Thymus (tissue), 11 donors: ENCODE data around the gene ASTN2. TPM values are rescaled to one million over a fixed set of nuclear protein-coding genes. Genes with fewer than 3 reads are reported as not detected.

Source experiments
- DNase-seq, 9 donors: peaks; one replicate each; pipeline ENCODE4 v3.0.0-alpha.2; 2013; ENCODE audit warnings: low spot score in 9 of 9, low read depth in 6 of 9, missing footprints in 1 of 9
- H3K27ac ChIP-seq, 2 donors: one replicate each; pipeline ENCODE4 v1.5.1; 2013; ENCODE audit warnings: control low read depth in 1 of 2, low read depth in 1 of 2, low read length in 1 of 2, mild to moderate bottlenecking in 1 of 2, moderate library complexity in 1 of 2
- H3K27me3 ChIP-seq, 2 donors: one replicate each; pipeline ENCODE4 v1.5.1; 2013; ENCODE audit warnings: low read length in 1 of 2; ENCODE audit not compliant: control insufficient read depth in 2 of 2, insufficient read depth in 1 of 2
- H3K36me3 ChIP-seq, 2 donors: one replicate each; pipeline ENCODE4 v1.5.1; 2013; ENCODE audit warnings: low read length in 1 of 2, mild to moderate bottlenecking in 1 of 2, moderate library complexity in 1 of 2; ENCODE audit not compliant: control insufficient read depth in 2 of 2, insufficient read depth in 2 of 2
- H3K4me1 ChIP-seq, 2 donors: one replicate each; pipeline ENCODE4 v1.5.1; 2013; ENCODE audit warnings: low read length in 2 of 2; ENCODE audit not compliant: control insufficient read depth in 2 of 2, insufficient read depth in 2 of 2
- H3K4me3 ChIP-seq, 2 donors: one replicate each; pipeline ENCODE4 v1.5.1; 2013; ENCODE audit warnings: low read length in 2 of 2, control low read depth in 1 of 2, mild to moderate bottlenecking in 1 of 2
- H3K9me3 ChIP-seq, 2 donors: one replicate each; pipeline ENCODE4 v1.5.1; 2013; ENCODE audit warnings: low read length in 1 of 2, mild to moderate bottlenecking in 1 of 2; ENCODE audit not compliant: control insufficient read depth in 2 of 2, insufficient read depth in 1 of 2
- WGBS: extraction: QIAGEN DNeasy Blood & Tissue Kit; methylation state at CpG from one replicate; pipeline ENCODE4 v1.1.7; 2013; 5-methylcytosine and 5-hydroxymethylcytosine counted together
- polyA plus RNA-seq: library from polyadenylated mRNA; stranded (reverse); fragments of 200-250 nt; gene quantifications from one replicate; pipeline ENCODE4 v1.2.3, GENCODE V29; 2013
- total RNA-seq: library from RNA; stranded (reverse); fragments of 120-200 nt; gene quantifications from one replicate; pipeline ENCODE4 v1.2.4, GENCODE V29; 2013
- donor health status: healthy.

Gene ASTN2
- total and polyA plus RNA-seq, 2 donors, result 5.8 to 5.9 TPM

DNA sequence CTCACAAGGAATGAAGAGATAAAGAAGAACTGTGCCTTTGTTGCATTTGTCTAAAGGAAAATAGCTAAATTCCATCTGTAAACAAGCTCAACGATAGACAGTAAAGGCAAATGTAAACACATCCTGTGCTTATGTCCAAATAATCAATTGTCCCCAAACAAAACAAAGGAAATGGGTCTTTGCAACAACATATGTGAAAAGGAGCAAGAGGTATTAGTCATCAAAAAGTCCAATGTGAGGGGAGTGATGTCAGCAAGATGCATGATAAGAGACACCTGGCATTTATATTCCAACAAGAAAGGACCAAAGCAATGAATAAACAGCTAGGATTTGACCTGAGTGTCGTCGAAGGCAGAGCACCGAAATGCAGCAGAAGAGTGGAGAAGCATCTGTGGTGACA lies 209.1 kb downstream of the ASTN2 start:
- 60% methylated on average over 4 of the region's 4 CpGs for WGBS
- H3K27ac ChIP-seq, result no peak overlapping the region
- H3K4me1 ChIP-seq, result no peaks in the 10 kb centered on the region
- no peak overlapping the region for H3K4me3 ChIP-seq
- no peaks in the 10 kb centered on the region for H3K27me3 ChIP-seq
- H3K36me3 ChIP-seq, result no peaks in the 10 kb centered on the region
- no peak for DNase-seq
- peaks cover 0 to 21% of the 10 kb centered on the region in 2 donors for H3K9me3 ChIP-seq

DNA sequence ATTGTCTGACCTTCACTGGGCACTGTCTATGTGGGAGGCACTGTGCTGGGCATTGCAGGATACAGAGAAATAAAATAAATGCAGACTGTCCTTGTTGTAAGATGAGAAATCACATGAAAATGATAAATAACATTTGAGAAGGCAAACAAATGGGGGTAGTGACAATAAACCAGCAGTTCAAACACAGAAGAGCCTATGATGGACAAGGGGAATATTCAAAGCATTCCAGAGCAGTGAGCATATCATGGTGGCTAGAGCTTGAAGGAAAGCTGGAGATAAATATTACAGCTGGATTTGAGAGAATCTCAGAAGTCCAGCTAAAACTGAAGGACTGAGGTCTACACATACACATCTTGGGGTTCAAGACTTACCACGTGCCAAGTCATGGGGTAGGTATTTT lies 209.9 kb downstream of the ASTN2 start:
- Histone ChIP-seq H3K9me3 (peaks cover 0 to 21% of the 10 kb centered on the region in 2 donors), H3K4me1 (no peaks in the 10 kb centered on the region), H3K4me3 (no peak overlapping the region), H3K36me3 (no peaks in the 10 kb centered on the region), H3K27me3 (no peaks in the 10 kb centered on the region), H3K27ac (no peak overlapping the region)
- WGBS, result 74% methylated on average over 1 of the region's 1 CpG
- no peak for DNase-seq

DNA sequence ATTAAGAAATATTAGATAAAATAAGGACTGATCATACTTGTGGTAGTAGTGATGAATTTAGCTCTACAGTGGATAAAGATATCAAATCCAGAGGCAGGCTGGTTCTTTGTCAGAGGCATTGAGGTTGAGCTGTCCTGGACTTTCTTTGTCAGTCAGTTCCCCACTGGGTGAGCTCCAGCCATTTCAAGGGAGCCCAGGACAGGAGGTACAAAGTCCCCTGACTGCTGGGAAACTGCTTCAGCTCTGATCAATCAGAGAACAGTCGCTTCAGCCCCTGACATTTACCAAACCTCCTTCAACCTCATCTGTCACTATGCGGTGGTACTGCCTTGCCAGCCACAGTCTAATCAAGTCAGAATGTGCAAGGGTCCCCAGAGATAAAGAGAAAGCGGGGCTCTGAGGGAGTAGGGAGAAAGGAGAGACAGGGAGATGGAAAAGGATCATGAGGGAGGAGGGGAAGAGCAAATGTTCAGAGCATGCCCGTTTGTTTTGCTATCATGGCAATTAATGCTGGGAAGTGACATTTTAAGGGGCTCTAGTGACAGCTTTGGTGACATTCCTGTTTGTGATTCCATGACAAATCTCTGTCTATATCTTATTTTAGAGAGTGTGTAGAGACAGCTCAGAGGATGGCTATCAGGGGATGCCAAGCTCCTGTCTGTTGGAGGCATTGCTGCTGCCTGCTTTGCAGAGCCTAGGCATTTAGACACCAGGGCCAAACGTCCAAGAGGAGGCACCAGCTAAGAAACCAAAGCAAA lies 223.2 kb downstream of the ASTN2 start:
- H3K4me1 ChIP-seq, result no peaks in the 10 kb centered on the region
- no peaks in the 10 kb centered on the region for H3K9me3 ChIP-seq
- H3K36me3 ChIP-seq, result no peaks in the 10 kb centered on the region
- no peak overlapping the region for H3K4me3 ChIP-seq
- H3K27me3 ChIP-seq, result no peaks in the 10 kb centered on the region
- H3K27ac ChIP-seq, result no peak overlapping the region
- DNase-seq, result no peak
- 48% methylated on average over 5 of the region's 5 CpGs for WGBS

DNA sequence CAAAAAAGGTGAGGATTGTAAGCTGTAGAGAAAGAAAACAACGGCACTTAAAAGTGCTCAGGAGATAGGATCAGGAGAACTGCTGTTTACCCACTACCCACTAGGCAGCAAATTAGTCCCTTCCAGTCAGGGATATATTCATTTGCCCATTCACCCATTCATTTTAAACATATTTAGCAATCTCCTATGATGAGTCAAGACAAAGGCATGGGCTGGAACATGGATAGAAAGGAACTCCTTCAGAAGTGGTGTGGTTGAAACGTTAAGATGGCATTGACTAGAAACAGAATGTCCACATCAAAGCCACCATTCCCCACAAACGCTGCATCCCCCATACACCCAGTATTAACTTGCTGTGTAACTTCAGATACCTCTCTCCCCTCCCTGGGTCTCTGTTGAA lies 225.7 kb downstream of the ASTN2 start:
- DNase-seq, result no peak
- Histone ChIP-seq H3K4me1 (no peaks in the 10 kb centered on the region), H3K27ac (no peak overlapping the region), H3K36me3 (no peaks in the 10 kb centered on the region), H3K9me3 (no peaks in the 10 kb centered on the region), H3K4me3 (no peak overlapping the region), H3K27me3 (no peaks in the 10 kb centered on the region)
- 92% methylated on average over 3 of the region's 3 CpGs for WGBS

DNA sequence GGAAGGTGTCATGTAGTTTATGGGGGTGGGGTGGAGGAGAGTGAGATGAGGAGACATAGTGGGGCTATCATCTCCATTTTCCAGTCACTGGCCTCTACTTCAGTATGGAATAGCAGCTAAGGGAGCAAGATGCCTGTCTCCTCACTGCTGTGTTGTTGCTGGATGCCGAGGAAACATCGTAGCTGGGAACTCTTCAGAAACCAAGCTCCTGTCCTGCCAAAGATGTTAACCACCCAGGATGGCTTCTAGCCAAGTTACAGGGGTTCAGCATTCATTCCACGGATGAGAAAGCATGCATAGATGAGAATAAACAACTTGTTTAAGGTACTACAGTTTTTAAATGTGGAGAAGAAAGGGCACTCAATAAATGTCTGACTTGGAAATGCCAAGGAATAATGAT lies 226.5 kb downstream of the ASTN2 start:
- no peaks in the 10 kb centered on the region for H3K27me3 ChIP-seq
- WGBS, result 80% methylated on average over 3 of the region's 3 CpGs

DNA sequence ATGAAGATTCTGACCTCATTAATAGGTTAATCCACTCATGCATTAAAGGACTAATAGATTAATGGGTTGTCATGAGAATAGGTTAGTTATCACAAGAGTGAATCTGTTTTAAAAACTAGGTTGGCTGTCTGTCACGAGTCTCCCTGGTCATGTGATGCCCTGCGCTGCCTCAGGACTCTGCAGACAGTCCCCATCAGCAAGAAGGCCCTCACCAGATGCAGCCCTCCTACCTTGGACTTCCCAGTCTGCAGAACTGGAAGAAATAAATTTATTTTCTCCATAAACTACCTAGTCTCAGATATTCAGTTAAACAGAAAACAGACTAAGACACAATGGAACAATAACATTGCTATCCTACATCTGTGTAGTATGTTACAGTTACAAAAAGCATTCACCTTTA lies 227.4 kb downstream of the ASTN2 start:
- Histone ChIP-seq H3K27me3 (no peaks in the 10 kb centered on the region), H3K27ac (no peak overlapping the region), H3K9me3 (no peaks in the 10 kb centered on the region), H3K4me3 (no peak overlapping the region), H3K4me1 (no peaks in the 10 kb centered on the region), H3K36me3 (no peaks in the 10 kb centered on the region)
- 85% methylated on average over 2 of the region's 2 CpGs for WGBS
- DNase-seq, result no peak

More for the DNA sequence above, 226.5 kb downstream of the ASTN2 start:
- no peak for DNase-seq
- no peaks in the 10 kb centered on the region for H3K4me1 ChIP-seq
- H3K4me3 ChIP-seq, result no peak overlapping the region
- H3K27ac ChIP-seq, result no peak overlapping the region
- no peaks in the 10 kb centered on the region for H3K36me3 ChIP-seq
- H3K9me3 ChIP-seq, result no peaks in the 10 kb centered on the region

DNA sequence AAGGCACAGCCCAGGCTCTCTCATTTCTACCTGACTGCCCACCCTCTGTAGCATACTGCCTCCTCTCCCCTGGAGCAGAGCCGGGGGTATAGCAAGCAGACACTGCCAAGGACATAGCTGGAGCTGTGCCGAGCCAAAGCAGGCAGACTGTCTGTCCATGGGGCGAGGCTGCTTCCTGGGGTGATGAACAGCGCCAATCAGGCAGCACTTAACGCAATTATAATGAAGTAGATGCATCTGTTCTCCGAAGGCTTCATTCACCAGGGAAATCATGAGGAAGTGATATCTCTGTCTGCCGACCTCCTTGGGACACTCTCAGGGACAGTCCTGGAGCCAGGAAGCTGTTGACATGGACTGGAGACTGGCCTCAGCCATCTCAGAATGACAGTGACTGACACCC lies 230.7 kb downstream of the ASTN2 start:
- no peak for DNase-seq
- Histone ChIP-seq H3K9me3 (no peaks in the 10 kb centered on the region), H3K27ac (no peak overlapping the region), H3K27me3 (no peaks in the 10 kb centered on the region), H3K36me3 (no peaks in the 10 kb centered on the region), H3K4me1 (no peaks in the 10 kb centered on the region), H3K4me3 (no peak overlapping the region)
- 81% methylated on average over 7 of the region's 7 CpGs for WGBS

DNA sequence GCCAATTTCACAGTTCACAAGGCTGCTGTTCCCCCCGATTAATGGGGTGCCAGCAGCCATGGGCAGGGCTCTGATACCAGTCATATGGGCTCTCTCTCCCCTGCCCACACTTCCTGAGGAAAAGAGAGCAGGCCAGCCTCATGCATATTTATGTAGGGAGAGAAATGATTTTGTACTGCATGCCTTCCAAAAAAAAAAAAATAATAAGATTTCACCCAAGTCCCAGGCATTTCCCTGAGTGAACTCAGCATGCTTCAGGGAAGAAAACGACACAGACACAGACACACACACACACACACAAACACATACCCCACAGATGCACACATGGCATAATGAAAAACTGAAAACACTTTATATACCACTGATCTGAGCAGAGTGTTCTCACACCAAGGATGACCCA lies 232.8 kb downstream of the ASTN2 start:
- H3K27me3 ChIP-seq, result no peaks in the 10 kb centered on the region
- 82% methylated on average over 2 of the region's 2 CpGs for WGBS
- H3K4me3 ChIP-seq, result no peak overlapping the region
- no peaks in the 10 kb centered on the region for H3K9me3 ChIP-seq
- DNase-seq, result no peak
- no peaks in the 10 kb centered on the region for H3K36me3 ChIP-seq
- H3K4me1 ChIP-seq, result no peaks in the 10 kb centered on the region
- no peak overlapping the region for H3K27ac ChIP-seq

DNA sequence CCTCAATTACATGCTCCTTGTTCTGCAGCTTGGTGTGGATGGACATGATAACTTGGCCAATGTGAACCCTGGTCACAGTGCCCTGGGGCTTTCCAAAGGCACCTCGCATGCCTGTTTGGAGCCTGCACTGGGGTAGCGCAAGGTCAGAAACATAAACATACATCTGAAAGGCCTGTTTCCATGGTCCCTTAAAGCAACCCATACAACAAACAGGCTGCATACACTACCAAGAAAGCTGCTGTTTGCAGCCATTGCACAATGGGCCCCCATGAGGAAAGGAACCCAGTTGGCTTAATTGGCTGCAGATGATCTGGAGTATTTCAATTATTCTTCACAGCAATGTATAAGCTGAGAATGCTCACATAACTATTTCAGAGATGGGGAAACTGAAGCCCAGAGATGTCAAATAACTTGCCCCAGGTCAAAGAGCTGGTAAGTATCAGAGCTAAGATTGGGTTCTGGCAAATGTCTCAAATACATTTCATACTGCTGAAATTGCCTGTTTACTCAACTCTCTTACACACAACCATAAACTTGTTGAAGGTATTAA lies 233.9 kb downstream of the ASTN2 start:
- no peaks in the 10 kb centered on the region for H3K9me3 ChIP-seq
- no peak overlapping the region for H3K27ac ChIP-seq
- no peaks in the 10 kb centered on the region for H3K27me3 ChIP-seq
- no peaks in the 10 kb centered on the region for H3K4me1 ChIP-seq
- no peak overlapping the region for H3K4me3 ChIP-seq
- WGBS, result 95% methylated on average over 2 of the region's 2 CpGs
- no peak for DNase-seq
- no peaks in the 10 kb centered on the region for H3K36me3 ChIP-seq
